ENCODE data around the gene KLHL29.

Gene KLHL29

DNA sequence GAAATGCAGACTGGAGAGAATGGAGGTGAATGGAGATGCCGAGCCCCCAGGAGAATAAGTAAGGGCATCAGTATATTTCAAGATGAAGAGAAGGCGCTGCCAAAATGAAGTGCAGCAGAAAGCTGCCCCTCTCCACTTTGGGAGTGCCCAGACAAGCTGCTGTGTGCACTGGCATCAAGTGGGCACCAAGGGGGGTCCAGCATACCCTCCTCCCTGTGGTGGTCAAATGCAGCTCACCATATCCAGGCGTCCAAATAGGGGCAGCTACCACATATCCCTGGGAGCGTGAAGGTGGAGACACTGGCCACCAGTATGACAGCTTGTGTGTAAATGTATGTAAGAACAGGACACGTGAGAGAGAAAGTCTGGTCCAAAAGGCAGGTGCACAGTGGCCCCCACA is 236.6 kb downstream of the KLHL29 start:
- no peak for DNase-seq

DNA sequence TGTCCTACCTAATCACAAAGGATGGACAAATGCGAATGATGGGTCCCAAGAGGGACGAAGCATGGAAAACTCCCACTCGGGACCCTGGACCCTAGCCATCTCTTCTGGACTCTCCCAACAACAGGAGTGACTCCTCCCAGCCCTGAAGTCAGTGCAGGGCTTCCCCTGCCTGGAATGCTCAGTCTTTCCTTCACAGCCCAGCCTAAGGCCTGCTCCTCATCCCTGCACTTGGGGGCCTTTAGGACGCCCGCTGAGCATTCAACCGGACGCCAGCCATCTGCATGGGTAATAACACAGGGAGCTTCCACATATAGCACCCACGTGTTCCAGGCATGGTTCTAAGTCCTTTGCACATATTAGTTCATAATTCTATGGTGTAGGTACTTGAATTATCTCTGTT is 237.5 kb downstream of the KLHL29 start:
- DNase-seq, result no peak

DNA sequence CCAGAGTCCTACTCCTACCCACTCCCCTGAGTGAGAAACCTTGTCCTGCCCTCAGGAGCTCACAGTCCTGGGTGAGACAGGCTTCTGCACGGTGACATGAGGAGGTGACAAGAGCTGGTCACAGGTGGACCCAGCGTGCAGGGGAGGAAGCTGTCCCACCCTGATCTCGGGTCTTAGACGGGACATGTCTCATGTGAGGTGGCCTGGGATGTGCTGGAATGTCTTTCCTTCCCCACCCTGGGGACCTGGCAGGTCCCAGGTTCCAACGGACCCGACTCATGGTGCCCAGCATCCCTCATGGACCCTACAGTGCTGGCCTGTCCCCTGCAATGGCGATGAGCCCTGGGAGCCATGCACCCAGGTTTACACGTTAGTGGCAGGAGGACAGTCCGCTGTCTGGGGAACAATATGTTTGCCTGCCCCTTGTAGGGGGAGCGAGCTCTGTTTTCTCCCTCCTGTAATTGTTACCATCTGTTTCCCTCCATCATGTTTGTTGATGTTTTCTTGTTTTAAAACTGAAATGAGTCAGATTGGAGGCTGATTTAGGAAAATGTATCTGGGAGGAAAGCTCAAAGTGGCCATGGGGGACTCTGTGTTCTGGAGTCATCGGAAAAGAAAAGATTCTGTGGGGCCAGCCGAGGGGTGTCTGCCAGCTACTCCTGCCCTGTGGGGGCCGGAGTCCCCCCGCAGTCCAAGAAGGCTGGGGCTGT is 238.1 kb downstream of the KLHL29 start:
- DNase-seq, result no peak

DNA sequence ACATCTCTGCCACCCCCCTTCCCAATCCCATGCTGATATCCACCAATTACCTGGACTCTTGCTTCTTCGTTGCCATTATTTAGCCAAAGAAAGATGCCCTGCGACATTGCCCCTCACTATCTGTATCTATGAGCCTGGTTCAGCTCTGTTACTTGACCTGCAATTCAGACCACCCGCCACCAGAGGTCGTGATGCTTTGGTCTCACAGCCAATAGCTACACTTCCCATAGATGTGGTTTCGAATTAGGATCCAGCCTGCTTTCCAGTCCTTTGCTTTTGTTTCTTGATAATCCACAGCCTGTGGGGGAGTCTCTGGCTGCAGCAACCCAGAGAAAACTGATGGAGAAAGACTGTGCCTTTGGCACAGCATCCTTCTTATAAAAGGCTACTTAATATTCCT is 239.4 kb downstream of the KLHL29 start:
- no peak for DNase-seq

DNA sequence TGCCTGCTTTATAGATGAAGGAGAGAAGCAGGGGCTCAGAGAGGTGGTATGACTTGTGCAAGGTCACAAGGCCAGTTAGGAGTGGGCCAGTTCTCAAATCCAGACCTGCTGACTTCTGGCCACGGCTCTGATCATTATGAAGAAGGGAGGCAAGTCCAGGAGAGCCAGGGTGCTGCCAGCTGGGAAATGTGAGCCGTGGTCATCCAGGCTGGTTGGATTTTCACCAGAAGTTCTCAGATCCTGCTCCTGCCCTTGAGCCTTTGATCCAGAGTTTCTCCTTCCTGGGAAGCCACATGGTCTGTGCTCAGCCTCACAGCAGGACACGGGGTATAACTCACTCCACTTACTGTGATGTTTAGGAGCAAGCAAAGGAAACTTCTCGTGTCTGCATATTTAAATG is 239.9 kb downstream of the KLHL29 start:
- no peak for DNase-seq

DNA sequence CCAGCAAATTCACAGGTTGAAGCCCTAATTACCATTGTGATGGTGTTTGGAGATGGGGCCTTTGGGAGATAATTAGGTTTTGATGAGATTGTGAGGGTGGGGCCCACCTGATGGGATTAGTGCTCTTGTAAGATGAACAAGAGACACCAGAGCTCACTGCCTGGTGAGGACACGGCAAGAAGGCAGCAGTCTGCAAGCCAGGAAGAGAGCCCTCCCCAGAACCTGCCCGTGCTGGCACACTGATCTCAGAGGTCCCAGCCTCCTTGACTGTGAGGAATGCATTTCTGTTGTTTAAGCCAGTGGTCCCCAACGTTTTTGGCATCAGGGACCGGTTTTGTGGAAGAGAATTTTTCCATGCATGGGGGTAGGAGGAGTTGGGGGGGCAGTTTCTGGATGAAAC is 240.7 kb downstream of the KLHL29 start:
- peak in 1 of 2 experiments; percentile 18 for DNase-seq

DNA sequence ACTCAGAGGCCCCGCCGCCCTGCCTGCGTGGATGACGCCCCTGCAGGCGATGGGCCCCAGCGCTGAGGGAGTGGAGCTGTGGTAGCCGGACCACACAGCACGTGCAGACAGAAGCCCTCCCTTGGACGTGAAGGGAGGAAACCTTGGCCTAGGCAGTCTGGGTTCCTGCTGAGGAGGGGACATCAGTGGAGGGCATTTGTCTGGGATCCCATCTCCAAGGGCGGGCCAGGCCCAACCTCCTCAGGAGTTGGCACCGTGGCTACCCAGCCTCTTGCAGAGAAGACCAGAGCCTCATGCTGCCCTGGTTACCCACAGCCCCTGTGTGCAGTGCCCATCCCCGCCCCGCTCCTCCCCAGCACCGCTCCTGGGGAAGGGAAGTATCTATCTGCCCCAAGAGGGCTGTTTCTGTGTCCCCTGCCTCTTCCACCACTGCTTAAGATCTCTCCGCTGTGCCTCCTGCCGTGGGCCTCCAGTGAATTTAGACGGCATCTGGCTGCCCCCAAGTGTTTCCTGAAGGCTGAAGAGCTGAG is 241.8 kb downstream of the KLHL29 start:
- peak in 1 of 2 experiments; percentile 59 for DNase-seq

DNA sequence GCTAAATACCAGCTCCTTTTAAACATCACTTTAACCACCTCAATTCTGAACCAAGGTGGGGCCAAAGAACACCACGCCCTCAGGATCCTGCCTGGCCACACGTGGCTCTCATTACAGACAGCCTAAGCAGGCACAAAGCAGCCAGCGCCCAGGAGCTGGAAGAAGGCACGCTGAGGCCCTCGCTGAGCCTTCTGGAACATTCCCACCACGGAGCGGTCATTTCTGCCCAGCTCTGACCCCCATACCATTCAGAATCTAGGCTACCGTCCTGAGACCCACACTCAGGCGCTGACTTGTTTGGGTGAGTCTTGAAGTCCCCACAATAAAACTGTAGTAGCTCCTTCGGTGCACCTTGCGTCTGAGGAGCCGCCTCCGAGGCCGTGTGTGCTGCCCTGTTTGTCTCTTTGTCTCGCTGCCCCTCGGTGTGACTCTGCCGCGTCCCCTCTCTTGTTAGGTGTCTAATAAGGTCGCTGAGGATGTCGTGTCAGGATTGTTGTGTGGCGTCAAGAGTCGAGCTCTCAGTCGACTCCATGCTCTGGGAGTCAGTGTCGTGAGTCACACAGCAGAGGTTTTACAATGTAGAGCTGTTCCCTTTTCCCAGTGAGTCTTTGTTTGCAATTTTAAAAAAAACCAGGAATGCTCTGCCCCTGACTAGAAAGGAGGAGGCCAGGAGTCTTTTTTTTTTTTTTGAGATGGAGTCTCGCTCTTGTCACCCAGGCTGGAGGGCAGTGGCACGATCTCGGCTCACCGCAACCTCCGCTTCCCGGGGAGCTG is 242.4 kb downstream of the KLHL29 start:
- DNase-seq, result no peak

DNA sequence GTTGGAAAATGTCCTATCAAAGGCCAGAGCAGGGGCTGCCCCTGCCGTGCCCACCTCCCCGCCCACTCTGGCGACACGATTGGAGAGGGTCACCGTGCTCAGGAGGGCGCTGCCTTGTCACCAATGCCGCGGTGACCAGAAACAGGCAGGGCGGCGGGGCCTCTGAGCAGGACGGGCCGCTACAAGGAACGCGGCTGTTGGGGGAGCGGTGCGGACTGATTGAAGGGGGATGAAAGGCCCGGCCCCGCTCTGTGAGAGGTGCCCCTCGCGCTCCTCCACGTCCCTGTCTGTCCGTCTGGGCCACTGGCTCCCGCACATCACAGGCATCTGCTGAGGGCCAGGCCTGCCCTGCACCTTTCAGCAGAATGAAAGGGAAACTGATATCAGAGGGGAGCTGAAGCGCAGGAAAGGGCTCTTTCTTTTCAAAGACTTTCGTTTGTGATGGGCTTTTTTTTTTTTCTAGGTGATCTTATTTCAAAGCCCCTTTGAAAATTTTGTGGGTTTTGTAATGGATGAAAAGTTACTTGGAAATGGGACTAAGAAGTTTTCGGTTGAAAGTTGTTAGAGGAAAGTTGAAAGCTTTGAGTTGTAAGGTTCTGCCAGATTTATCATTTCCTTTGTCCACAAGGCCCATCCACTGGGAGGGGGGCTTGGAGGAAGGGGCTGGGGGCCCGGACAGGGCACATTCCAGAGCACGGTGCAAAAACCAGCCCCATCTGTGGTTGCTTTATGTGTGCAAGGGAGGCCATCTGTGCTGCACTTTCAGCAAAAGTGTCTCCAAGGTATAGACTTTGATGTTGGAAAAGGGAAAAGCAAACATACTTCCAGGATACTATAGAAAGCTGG is 244.2 kb downstream of the KLHL29 start:
- DNase-seq, result no peak

DNA sequence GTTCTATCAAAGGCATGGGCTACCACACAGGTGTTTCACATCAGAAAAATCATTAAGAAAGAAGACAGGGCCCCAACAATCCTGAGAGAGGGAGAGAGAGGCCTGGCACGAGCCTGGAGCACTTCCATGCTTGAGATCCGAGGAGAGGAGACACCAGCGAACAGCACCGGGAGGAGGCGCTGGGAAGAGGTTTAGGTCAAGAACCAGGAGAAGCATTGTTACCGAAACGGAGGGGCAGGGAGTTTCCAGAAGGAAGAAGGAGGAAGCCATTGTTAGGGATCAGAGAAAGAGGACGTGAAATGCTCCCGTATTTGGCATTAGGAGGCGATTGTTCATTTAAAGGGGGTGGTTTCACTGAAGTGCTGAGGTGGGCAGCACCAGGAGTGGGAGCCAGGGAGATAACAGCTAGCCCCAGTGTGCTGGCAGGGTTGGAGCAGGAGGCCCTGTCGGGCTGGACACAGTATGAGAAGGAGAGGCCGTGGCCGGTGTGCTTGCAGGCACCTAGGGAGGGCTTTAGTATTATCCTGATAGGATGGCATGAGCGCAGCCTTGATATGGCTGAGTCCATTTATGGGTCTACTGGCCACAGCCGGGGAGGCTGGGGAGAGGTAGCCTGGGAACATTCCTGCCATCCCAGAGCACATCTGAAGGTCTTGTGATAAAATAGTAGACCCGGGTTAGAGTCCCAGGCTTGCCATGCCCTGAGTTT is 244.9 kb downstream of the KLHL29 start:
- no peak for DNase-seq

DNA sequence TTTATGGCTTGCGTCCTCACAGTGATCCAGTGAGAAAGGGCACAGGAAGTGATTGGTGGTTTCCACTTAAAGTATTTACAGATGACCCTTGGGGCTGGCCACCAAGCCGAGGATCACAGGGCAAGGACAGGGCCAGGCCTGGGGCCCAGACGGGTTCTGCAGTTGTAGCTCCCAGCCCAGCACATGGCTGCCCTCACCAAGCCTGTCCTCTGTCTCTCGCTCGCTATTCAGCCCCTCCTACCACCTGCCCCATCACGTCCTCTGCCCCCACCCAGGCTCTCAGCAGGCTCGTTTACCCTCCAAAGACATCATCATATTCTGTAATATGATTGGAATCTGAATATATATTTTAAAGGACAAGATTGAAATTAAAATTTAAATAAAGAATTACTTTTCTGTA is 246.0 kb downstream of the KLHL29 start:
- no peak for DNase-seq

DNA sequence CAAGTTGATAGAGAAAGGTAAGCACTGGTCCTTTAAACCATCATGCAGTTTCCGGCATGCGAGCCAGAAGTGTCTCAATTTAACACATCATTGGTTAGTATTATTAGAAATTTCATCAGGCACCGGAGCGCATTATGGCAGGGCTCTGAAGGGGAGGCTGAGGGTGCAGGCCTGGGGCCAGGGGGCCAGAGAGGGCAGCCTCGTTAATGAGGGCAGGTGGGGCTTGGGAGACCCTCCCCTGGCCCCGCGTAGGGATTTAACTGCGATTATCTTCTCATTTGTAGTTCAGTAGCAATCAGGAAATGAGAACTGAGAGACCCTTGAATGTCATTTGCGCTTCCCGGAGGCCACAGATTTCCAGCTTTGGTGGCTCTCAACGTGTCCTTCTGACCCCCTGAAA is 246.4 kb downstream of the KLHL29 start:
- DNase-seq, result no peak

DNA sequence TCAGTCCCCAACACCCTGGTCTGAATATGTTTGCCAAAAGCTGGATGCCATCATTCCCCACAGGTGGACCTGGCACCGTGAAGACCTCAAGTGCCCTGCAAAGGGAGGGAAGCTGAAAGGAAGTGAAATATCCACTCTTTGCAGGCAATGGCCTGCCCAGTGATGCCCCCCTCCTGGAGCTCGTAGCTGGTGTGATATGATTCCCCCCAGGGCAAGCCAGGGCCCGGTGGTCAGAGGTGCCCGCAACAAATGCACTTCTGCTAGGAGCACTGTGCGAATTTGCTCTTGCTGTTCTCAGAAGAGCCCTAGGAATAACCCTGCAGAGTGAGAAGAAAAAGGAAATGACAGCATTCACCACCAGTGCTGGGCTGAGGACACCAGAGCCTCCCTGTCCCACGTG is 247.4 kb downstream of the KLHL29 start:
- no peak for DNase-seq

DNA sequence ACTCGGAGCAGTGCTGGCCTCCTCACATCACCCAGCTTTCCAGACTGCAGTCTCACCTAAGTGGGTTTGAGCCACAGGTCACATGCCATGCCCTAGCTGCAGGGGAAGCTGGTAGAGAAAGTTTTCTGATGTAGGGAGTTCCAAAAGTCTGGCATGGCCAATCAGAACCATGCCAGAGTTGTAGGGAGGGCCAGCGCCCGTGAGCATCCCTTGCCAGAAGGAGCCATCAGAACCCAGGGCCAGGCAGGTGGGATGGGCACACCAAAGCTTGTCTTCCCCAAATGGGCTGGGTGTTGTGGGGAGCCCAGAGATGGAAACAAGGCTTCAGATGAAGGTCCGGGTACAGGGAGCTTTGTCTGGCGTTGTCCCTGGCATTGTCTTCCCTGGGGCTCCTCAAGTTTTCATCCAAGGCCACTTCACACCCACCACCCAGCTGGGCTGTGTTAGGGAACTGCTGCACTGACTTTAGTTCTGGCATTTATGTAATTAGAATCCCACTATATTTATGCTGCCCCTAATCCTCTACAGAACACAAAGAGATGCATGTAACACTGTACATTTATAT is 247.9 kb downstream of the KLHL29 start:
- DNase-seq, result no peak

DNA sequence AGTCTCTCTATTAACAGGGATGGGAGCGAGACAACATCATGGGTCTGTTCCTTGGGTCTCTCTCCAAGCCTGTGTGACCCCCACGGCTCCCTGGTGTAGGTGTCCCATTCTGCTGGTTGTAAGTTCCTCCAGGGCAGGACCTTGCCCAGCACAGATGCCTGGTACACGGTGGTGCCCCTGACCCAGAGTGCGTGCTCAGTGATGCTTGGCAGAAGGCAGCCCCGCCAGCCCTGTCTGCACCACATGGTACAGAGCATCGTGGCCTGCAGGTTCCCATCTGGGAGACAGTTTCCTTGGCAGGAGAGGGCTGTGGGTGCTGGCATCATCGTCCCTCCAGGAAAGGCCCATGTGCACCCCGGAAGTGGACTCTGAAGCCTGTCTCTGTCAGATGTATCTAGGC is 249.0 kb downstream of the KLHL29 start:
- no peak for DNase-seq

DNA sequence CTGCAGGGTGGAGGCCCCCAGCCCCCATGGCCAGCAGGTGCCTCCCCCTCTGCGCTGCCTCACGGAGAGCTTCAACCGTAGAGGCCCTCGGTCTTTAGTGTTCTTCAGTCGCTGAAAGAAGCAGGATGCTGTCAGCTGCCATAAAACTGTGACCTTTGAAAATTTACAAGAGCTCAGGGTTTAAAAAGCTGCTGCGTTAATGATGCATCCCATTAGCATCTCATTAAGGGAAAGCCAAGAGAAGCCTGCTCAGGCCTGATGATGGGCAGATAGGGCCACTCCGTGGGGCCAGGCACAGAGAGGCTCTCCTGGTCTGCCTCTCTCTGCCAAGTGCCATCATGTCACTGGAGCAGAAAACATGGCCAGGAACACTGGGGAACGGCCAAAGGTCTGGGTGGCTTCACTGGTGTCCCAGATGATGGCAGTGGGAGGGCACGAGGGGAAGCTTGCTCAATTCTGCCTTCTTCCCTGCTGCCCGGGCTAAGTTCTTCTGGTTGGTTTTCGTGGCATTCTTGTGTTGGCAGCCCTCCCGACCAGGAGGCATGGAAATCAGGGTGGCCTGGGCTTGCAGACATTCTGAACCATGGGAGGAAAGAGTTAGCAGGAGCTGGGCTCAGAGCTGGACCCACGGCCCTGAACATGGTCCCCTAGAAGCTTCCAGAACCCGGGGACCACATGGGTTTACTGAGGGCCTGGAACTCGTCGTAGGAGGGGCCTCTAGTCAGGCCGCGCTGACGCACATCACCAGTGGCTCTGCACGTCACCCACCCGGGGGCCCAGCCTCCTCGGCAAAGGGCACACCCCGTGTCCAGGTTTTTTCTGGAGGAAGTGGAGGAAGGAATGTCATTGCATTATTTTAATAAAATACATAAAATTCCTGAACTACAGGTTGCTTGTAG is 250.7 kb downstream of the KLHL29 start:
- no peak for DNase-seq

DNA sequence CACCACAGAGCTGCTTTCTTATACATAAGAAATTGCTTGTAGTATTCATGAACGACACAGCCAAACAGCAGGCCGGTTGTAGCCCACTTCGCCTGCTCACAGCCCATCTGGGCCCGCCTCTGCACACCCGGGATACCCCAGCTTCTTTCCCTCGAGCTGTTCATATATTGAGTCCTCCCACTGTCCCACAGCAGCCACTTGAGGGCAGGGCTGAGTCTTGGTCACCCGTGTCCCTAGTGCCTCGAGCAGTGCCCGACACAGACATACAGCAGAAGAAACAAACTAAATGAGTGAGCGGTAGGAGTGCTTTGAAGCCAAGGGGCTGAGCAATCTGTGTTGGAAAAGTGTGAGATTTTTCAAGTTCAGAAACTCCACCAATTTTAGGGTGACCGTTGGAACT is 251.4 kb downstream of the KLHL29 start:
- DNase-seq, result peak in 1 of 2 experiments; percentile 68

DNA sequence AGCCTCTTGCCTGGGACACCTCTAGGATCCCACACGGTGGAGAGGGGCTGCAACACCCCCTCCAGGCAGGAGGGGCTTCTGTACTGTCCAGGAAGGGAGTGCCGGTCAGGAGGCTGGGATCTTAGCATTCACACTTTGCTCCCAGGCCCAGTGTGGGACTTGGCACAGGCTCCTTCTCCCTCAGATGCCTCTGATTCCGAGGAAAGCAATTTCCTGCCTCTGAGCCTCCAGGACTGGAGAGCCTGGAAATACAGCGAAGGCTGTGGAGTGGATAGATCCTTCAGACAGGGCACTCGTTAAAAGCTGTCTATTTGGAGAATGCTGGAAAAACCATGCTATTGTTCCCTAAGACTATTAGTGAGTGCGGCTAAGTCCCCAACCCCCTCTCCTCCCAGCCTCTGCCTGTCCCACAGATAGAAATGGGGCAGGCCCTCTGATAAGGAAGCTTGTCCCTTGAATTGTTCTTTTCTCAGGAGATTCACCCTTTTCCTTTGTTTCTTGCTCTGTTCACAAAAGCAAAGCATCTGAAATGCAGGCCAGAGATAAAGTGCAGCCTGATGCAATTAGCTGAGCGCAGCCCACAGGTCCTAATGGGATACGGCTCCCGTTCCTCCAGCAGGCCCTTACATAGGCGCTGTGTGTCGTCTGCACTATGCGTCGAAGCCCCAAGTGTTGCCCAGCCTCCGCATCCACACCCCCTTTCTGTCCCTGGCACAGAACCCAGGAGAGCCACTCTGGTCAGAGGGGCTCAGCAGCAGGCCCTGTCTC is 252.2 kb downstream of the KLHL29 start:
- no peak for DNase-seq

DNA sequence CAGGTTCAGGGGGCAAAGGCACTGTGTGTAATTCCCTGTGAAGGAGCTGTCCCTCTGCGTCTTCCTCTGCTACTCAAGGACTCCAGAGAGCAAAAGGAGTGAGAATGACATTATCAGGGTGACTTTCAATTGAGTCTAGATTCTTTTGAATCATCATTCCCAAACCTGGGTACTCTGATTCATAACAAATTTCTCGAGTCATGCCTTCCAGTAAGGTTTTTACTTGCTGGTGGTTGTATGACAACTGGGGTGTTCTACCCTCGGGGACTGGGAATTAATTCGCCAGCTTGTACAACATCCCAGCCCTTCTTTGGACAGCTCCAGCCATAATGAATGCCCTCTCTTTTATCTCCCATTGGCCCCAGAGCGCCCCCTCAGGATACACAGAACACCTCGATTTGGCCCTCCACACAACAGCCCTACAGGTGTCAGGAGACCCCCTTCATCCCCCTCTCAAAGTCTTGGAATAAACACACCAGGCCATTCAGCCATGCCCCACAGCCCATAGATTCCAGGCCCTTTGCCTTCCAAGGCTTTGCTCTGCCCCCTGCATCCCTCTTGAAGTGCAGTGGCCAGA is 254.5 kb downstream of the KLHL29 start:
- DNase-seq, result no peak

DNA sequence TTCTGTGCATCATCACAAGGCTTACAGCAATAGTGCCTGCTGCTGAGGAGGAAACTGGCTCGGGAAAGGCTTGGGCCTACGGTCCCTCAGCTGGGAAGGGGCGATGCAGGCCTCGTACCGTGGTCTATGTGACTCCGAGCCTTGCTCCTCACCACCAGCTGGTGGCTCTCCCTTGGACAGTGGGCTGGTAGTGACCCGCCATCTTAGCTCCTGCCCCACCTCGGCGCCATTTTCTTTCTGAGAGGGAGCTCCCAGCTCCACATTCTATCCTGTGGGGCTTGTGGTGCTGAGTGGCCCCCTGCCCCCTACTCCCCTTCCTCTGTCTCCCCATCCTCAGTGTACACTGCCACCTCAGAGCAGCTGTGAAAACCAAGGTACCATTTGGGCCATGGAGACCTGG is 255.7 kb downstream of the KLHL29 start:
- DNase-seq, result no peak

All from NCI-H524 (cell line).